Uterus (tissue), 4 donors: Measurements from ENCODE around the gene GUSB. TPM values are rescaled to one million over a fixed set of nuclear protein-coding genes. Genes with fewer than 3 reads are reported as not detected.
"Not testable (repeated sequence)": the region's sequence is repeated elsewhere in the genome, so short reads cannot be mapped to it uniquely, and the experiment has no call there.

Source experiments
- DNase-seq, 2 donors: peaks; one replicate each; pipeline ENCODE4 v3.0.0-alpha.2; 2019 to 2020
- H3K27ac ChIP-seq, 2 donors: fragments of 200-600 bp; sonication (generic); 1 replicate in 1 of 2; 2 replicates in 1 of 2; pipeline ENCODE4 v1.5.1; 2016 to 2018
- H3K27me3 ChIP-seq, 2 donors: fragments of 200-600 bp; sonication (generic); one replicate each; pipeline ENCODE4 v1.5.1; 2018 to 2019; ENCODE audit warnings: control low read depth in 1 of 2
- H3K36me3 ChIP-seq, 2 donors: fragments of 200-600 bp; sonication (generic); one replicate each; pipeline ENCODE4 v1.5.1; 2019; ENCODE audit warnings: control low read depth in 1 of 2
- H3K4me1 ChIP-seq, 2 donors: fragments of 200-600 bp; sonication (generic); one replicate each; pipeline ENCODE4 v1.5.1; 2018 to 2019; ENCODE audit warnings: control low read depth in 1 of 2
- H3K4me3 ChIP-seq, 2 donors: fragments of 200-600 bp; sonication (generic); 1 replicate in 1 of 2; 2 replicates in 1 of 2; pipeline ENCODE4 v1.5.1; 2018 to 2019; ENCODE audit warnings: mild to moderate bottlenecking in 1 of 2
- H3K9me3 ChIP-seq, 2 donors: fragments of 200-600 bp; sonication (generic); one replicate each; pipeline ENCODE4 v1.5.1; 2019; ENCODE audit warnings: control low read depth in 1 of 2
- CTCF ChIP-seq, 4 experiments: fragments of 200-600 bp in 2 of 4; fragments of 450-650 bp in 2 of 4; sonication (generic) in 2 of 4; IDR thresholded peaks; one replicate each; pipeline ENCODE4 v1.5.1; 2016 to 2019; ENCODE audit warnings: antibody characterized with exemption in 4 of 4, mild to moderate bottlenecking in 2 of 4, moderate library complexity in 1 of 4
- POLR2A ChIP-seq, 2 donors: fragments of 450-650 bp; IDR thresholded peaks; one replicate each; pipeline ENCODE4 v1.6.1; 2016; ENCODE audit warnings: antibody characterized with exemption in 2 of 2, mild to moderate bottlenecking in 1 of 2, moderate library complexity in 1 of 2
- intact Hi-C: fragments of 100-400 bp; cut with DNase I; formaldehyde crosslinking; loops from one replicate; pipeline ENCODE4 v1.15.1; 2023; ENCODE audit warnings: low total_unique reads
- total RNA-seq, 4 donors: library from RNA; depleted of rRNA in 3 of 4; stranded (reverse); fragments of >200 nt in 3 of 4; gene quantifications; one replicate each; pipeline versions ENCODE4 v1.1.0 to v1.2.4, GENCODE V29; 2014 to 2023
- donor health status: DM: yes; HTN: yes; CAD: no.

The GUSB gene
- total RNA-seq = 10 to 100 TPM in 3 of 4 donors, 1 to 10 TPM in 1; 8.2 to 48.9 (median 32.8) TPM

GRCh38 chr7:65981965-65982792, at the start of gene GUSB:
Gene GUSB (minus strand): TSS chr7:65982213. CDS start chr7:65982183, 30 bp downstream.
- Histone ChIP-seq H3K4me1 (peaks cover 0 to 8% of the 10 kb centered on the region in 2 donors), H3K4me3 (peak within 1 kb of the TSS; percentile 67 to 91), H3K9me3 (no peaks in the 10 kb centered on the region), H3K27ac (peak within 1 kb of the TSS; percentile 84 to 87), H3K36me3 (no peaks in the 10 kb centered on the region), H3K27me3 (no peaks in the 10 kb centered on the region)
- intact Hi-C loops = no loop called here
- TF ChIP-seq POLR2A (IDR thresholded peaks at IDR 0.05) (peak; percentile 60 to 75), CTCF (IDR thresholded peaks at IDR 0.05) (no peak)
- DNase-seq = peak; percentile 90 to 93

- H3K27ac ChIP-seq, H3K36me3 ChIP-seq, DNase-seq, H3K4me3 ChIP-seq, H3K27me3 ChIP-seq, H3K4me1 ChIP-seq, intact Hi-C loops, H3K9me3 ChIP-seq: not testable (repeated sequence)
These were observed 46.3 kb upstream of the GUSB start for GRCh38 chr7:66028342-66028741.

GRCh38 chr7:66016131-66016461, 34.1 kb upstream of the GUSB start:
- Histone ChIP-seq H3K27me3 (no peaks in the 10 kb centered on the region), H3K4me3 (no peak overlapping the region), H3K36me3 (no peaks in the 10 kb centered on the region), H3K9me3 (no peaks in the 10 kb centered on the region), H3K27ac (no peak overlapping the region), H3K4me1 (no peaks in the 10 kb centered on the region)
- TF ChIP-seq CTCF (IDR thresholded peaks at IDR 0.05) = no peak
- TF ChIP-seq POLR2A (IDR thresholded peaks at IDR 0.05) = no peak
- DNase-seq = no peak
- intact Hi-C loops = no loop called here

GRCh38 chr7:66015440-66016130, 33.6 kb upstream of the GUSB start:
- Histone ChIP-seq H3K9me3 (no peaks in the 10 kb centered on the region), H3K27me3 (no peaks in the 10 kb centered on the region), H3K4me1 (no peaks in the 10 kb centered on the region), H3K4me3 (no peak overlapping the region), H3K36me3 (no peaks in the 10 kb centered on the region), H3K27ac (no peak overlapping the region)
- no peak for TF ChIP-seq CTCF (IDR thresholded peaks at IDR 0.05)
- TF ChIP-seq POLR2A (IDR thresholded peaks at IDR 0.05) = no peak
- intact Hi-C loops = no loop called here
- DNase-seq = no peak

GRCh38 chr7:66013938-66014337, 31.9 kb upstream of the GUSB start:
- no peaks in the 10 kb centered on the region for H3K9me3 ChIP-seq
- H3K27me3 ChIP-seq = no peaks in the 10 kb centered on the region
- intact Hi-C loops = no loop called here
- TF ChIP-seq POLR2A (IDR thresholded peaks at IDR 0.05) (no peak), CTCF (IDR thresholded peaks at IDR 0.05) (no peak)
- H3K36me3 ChIP-seq = no peaks in the 10 kb centered on the region
- H3K4me1 ChIP-seq = no peaks in the 10 kb centered on the region
- no peak overlapping the region for H3K4me3 ChIP-seq
- DNase-seq = peak in 1 of 2 donors; percentile 17
- no peak overlapping the region for H3K27ac ChIP-seq
